ENCODE results near the gene NFATC2.

The NFATC2 gene

DNA sequence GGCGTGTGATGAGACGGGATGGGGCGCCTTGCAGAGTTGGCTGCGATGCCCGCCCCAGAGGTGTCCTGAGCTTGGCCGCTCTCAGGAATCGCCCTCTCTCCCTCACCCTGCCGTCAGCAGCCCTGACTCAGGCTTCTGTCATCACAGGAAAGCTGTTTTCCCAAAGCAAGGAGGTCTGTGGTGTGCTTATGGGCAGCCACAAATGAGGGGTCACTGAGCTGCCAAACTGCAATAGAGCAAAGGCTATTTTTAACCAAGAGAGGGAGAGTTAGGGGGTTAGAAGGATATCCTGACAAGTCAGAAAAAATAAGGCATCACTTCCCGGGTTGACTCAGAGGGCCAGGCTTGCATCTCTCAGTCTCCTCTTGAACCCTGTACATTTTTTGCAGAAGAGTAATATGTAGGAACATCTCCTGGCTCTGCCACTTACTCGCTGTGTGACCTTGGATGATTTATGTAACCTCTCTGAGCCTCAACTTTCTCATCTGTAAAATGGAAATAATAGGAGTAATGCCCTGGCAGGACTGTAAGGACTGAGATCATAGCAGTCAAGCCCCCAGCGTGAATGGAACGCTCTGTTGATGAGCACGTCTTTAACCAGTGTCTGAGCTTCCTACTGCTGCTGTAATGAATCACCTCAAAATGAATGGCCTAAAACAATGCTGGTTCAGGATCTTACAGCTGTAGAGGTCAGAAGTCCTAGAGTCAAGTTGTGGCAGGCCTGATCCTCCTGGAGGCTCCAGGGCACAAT is 181.9 kb downstream of the NFATC2 start:
- no peaks in the 10 kb centered on the region for H3K36me3 ChIP-seq (ENCODE audit: insufficient read depth, low read length)
- TF ChIP-seq, protein P1, sequence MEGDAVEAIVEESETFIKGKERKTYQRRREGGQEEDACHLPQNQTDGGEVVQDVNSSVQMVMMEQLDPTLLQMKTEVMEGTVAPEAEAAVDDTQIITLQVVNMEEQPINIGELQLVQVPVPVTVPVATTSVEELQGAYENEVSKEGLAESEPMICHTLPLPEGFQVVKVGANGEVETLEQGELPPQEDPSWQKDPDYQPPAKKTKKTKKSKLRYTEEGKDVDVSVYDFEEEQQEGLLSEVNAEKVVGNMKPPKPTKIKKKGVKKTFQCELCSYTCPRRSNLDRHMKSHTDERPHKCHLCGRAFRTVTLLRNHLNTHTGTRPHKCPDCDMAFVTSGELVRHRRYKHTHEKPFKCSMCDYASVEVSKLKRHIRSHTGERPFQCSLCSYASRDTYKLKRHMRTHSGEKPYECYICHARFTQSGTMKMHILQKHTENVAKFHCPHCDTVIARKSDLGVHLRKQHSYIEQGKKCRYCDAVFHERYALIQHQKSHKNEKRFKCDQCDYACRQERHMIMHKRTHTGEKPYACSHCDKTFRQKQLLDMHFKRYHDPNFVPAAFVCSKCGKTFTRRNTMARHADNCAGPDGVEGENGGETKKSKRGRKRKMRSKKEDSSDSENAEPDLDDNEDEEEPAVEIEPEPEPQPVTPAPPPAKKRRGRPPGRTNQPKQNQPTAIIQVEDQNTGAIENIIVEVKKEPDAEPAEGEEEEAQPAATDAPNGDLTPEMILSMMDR (IDR thresholded peaks at IDR 0.05; ENCODE audit: low read length) = no peak
- no peak for TF ChIP-seq EZH2 (IDR thresholded peaks at IDR 0.05; ENCODE audit: borderline replicate concordance, low read length)
- no peaks in the 10 kb centered on the region for H4K20me1 ChIP-seq (ENCODE audit: insufficient read depth, low read length)
- H3K27ac ChIP-seq (ENCODE audit: low read depth, low read length, poor library complexity, severe bottlenecking) = no peak overlapping the region
- no peak overlapping the region for H3K9ac ChIP-seq (ENCODE audit: low read length)
- H2AFZ ChIP-seq (ENCODE audit: low read length) = no peak overlapping the region
- no peaks in the 10 kb centered on the region for H3F3A ChIP-seq (ENCODE audit: insufficient read depth, low read length)
- no peak overlapping the region for H3K4me2 ChIP-seq (ENCODE audit: low read length)
- no peak overlapping the region for H3K4me3 ChIP-seq (ENCODE audit: low read depth, low read length, poor library complexity, severe bottlenecking)
- no peaks in the 10 kb centered on the region for H3K4me1 ChIP-seq (ENCODE audit: insufficient read depth, low read length, severe bottlenecking)
- no peaks in the 10 kb centered on the region for H3K9me2 ChIP-seq (ENCODE audit: low read depth, low read length)
- H3K27me3 ChIP-seq (ENCODE audit: insufficient read depth, low read length) = no peaks in the 10 kb centered on the region
- H3K79me2 ChIP-seq (ENCODE audit: insufficient read depth, low read length) = no peaks in the 10 kb centered on the region
- peaks cover 2% of the 10 kb centered on the region; the same call in 1 of the 2 replicates for H3K9me3 ChIP-seq (ENCODE audit: low read length)

DNA sequence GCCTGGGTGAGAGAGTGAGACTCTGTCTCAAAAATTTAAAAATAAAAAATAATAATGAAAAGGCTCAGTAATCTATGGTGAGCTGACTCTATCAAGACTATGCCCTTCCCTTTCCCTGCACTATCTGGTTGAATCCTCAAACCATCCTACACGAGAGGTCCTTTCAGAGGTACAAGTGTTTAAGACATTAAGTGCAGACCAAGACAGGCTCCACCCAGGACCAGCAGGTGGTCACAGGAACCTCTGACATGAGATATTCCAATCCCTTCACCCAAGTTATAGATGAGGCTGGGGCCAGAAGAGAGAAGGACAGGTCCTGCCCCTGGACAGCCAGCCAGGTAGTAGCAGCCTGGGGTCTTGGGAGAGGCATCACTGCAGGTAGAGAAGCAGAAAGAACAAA is 182.6 kb downstream of the NFATC2 start:
- H3K4me3 ChIP-seq (ENCODE audit: low read depth, low read length, poor library complexity, severe bottlenecking) = no peak overlapping the region
- H3K4me2 ChIP-seq (ENCODE audit: low read length) = no peak overlapping the region
- TF ChIP-seq, protein P1 (IDR thresholded peaks at IDR 0.05; ENCODE audit: low read length) = no peak
- no peak for TF ChIP-seq EZH2 (IDR thresholded peaks at IDR 0.05; ENCODE audit: borderline replicate concordance, low read length)
- no peaks in the 10 kb centered on the region for H4K20me1 ChIP-seq (ENCODE audit: insufficient read depth, low read length)
- H3K4me1 ChIP-seq (ENCODE audit: insufficient read depth, low read length, severe bottlenecking) = no peaks in the 10 kb centered on the region
- no peak overlapping the region for H3K9ac ChIP-seq (ENCODE audit: low read length)
- H3K9me3 ChIP-seq (ENCODE audit: low read length) = peaks cover 2% of the 10 kb centered on the region; the same call in 1 of the 2 replicates
- H3F3A ChIP-seq (ENCODE audit: insufficient read depth, low read length) = no peaks in the 10 kb centered on the region
- H2AFZ ChIP-seq (ENCODE audit: low read length) = no peak overlapping the region
- no peaks in the 10 kb centered on the region for H3K27me3 ChIP-seq (ENCODE audit: insufficient read depth, low read length)
- no peak overlapping the region for H3K27ac ChIP-seq (ENCODE audit: low read depth, low read length, poor library complexity, severe bottlenecking)
- H3K79me2 ChIP-seq (ENCODE audit: insufficient read depth, low read length) = no peaks in the 10 kb centered on the region
- H3K9me2 ChIP-seq (ENCODE audit: low read depth, low read length) = no peaks in the 10 kb centered on the region
- H3K36me3 ChIP-seq (ENCODE audit: insufficient read depth, low read length) = no peaks in the 10 kb centered on the region

DNA sequence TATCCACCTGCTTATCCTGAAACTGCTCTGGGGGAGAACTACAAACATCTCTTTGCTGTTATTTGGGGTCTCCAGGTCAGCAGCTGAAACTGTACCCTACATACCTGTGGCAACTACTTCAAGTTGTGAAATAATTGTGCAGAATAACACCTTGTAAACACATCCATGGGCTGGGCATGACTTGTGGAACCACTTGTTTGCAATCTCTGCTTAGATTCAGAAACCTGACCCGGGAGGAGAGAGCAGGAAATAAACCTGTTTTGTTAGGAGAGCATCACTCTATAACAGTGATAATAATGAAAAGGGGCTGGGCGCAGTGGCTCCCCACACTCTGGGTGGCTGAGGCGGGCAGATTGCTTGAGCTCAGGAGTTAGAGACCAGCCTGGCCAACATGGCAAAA is 183.1 kb downstream of the NFATC2 start:
- Histone ChIP-seq H3F3A (ENCODE audit: insufficient read depth, low read length) (no peaks in the 10 kb centered on the region), H3K79me2 (ENCODE audit: insufficient read depth, low read length) (no peaks in the 10 kb centered on the region), H3K4me2 (ENCODE audit: low read length) (no peak overlapping the region)

More for the DNA sequence above, 183.1 kb downstream of the NFATC2 start:
- H3K9me3 ChIP-seq (ENCODE audit: low read length) = peaks cover 2% of the 10 kb centered on the region; the same call in 1 of the 2 replicates
- H3K9ac ChIP-seq (ENCODE audit: low read length) = no peak overlapping the region
- H3K9me2 ChIP-seq (ENCODE audit: low read depth, low read length) = no peaks in the 10 kb centered on the region
- no peak overlapping the region for H3K27ac ChIP-seq (ENCODE audit: low read depth, low read length, poor library complexity, severe bottlenecking)
- no peaks in the 10 kb centered on the region for H4K20me1 ChIP-seq (ENCODE audit: insufficient read depth, low read length)
- H3K4me3 ChIP-seq (ENCODE audit: low read depth, low read length, poor library complexity, severe bottlenecking) = no peak overlapping the region
- no peaks in the 10 kb centered on the region for H3K36me3 ChIP-seq (ENCODE audit: insufficient read depth, low read length)
- H2AFZ ChIP-seq (ENCODE audit: low read length) = no peak overlapping the region
- TF ChIP-seq EZH2 (IDR thresholded peaks at IDR 0.05; ENCODE audit: borderline replicate concordance, low read length) = no peak
- TF ChIP-seq, protein P1 (IDR thresholded peaks at IDR 0.05; ENCODE audit: low read length) = no peak
- H3K27me3 ChIP-seq (ENCODE audit: insufficient read depth, low read length) = no peaks in the 10 kb centered on the region
- no peaks in the 10 kb centered on the region for H3K4me1 ChIP-seq (ENCODE audit: insufficient read depth, low read length, severe bottlenecking)
